K562 (cell line): ENCODE results near the gene EPDR1. TPM values are rescaled to one million over a fixed set of nuclear protein-coding genes. Genes with fewer than 3 reads are reported as not detected.

Experiments
- CBFA2T2 ChIP-seq: fragments of 450-650 bp; conservative IDR thresholded peaks from 2 replicates; pipeline ENCODE4 v1.6.1; 2017; ENCODE audit warnings: mild to moderate bottlenecking
- CBFA2T3 ChIP-seq: fragments of 450-650 bp; IDR thresholded peaks from 2 replicates; pipeline ENCODE4 v1.6.1; 2017
- CC2D1A ChIP-seq: fragments of 450-650 bp; IDR thresholded peaks from 2 replicates; pipeline ENCODE4 v1.6.1; 2017; ENCODE audit warnings: mild to moderate bottlenecking
- CREM ChIP-seq: IDR thresholded peaks from 2 replicates; pipeline ENCODE4 v1.6.1; 2014; ENCODE audit warnings: antibody characterized with exemption, low read depth
- CXXC5 ChIP-seq: fragments of 250-450 bp; sonication (Bioruptor Pico); IDR thresholded peaks from 2 replicates; pipeline ENCODE4 v1.8.0; 2022; ENCODE audit warnings: inconsistent platforms, mild to moderate bottlenecking, moderate library complexity
- DPF2 ChIP-seq: fragments of 450-650 bp; IDR thresholded peaks from 2 replicates; pipeline ENCODE4 v1.6.1; 2016
- MAFK ChIP-seq: IDR thresholded peaks from 2 replicates; pipeline ENCODE4 v1.6.1; 2011; ENCODE audit warnings: low read length, improper control_type of control experiment
- MTA2 ChIP-seq: fragments of 450-650 bp; IDR thresholded peaks from 2 replicates; pipeline ENCODE4 v1.6.1; 2016; ENCODE audit warnings: low read depth
- MXI1 ChIP-seq: IDR thresholded peaks from 2 replicates; pipeline ENCODE4 v1.6.1; 2011; ENCODE audit warnings: low read depth, mild to moderate bottlenecking, improper control_type of control experiment, low read length
- MYNN ChIP-seq, 2 experiments: sonication (generic); formaldehyde crosslinking in 1 of 2; IDR thresholded peaks; 2 replicates each; pipeline versions ENCODE4 v1.5.0 to v1.6.1; 2016 to 2020; ENCODE audit warnings: antibody characterized with exemption in 1 of 2, missing genetic modification reagents in 1 of 2
- NFE2 ChIP-seq: IDR thresholded peaks from 2 replicates; pipeline ENCODE4 v1.6.1; 2014; ENCODE audit warnings: antibody characterized with exemption, low read depth
- NFIC ChIP-seq: fragments of 450-650 bp; IDR thresholded peaks from 2 replicates; pipeline ENCODE4 v1.6.1; 2017; ENCODE audit warnings: mild to moderate bottlenecking, inconsistent platforms
- PHF20 ChIP-seq: fragments of 450-650 bp; IDR thresholded peaks from 2 replicates; pipeline ENCODE4 v1.6.1; 2018; ENCODE audit not compliant: partially characterized antibody
- SMARCA4 ChIP-seq: fragments of 450-650 bp; IDR thresholded peaks from 2 replicates; pipeline ENCODE4 v1.6.1; 2016
- TAF9B ChIP-seq: fragments of 450-650 bp; IDR thresholded peaks from 2 replicates; pipeline ENCODE4 v1.6.1; 2018; ENCODE audit warnings: mild to moderate bottlenecking; ENCODE audit not compliant: partially characterized antibody
- TEAD4 ChIP-seq, 2 experiments: sonication (generic) in 1 of 2; formaldehyde crosslinking in 1 of 2; IDR thresholded peaks; 2 replicates each; pipeline versions ENCODE4 v1.6.1 to v1.8.0; 2012 to 2022; ENCODE audit warnings: borderline replicate concordance in 1 of 2, inconsistent platforms in 1 of 2, low read length in 1 of 2, mild to moderate bottlenecking in 1 of 2, missing genetic modification reagents in 1 of 2
- ZBTB7A ChIP-seq: IDR thresholded peaks from 2 replicates; pipeline ENCODE4 v1.6.1; 2011; ENCODE audit warnings: low read depth, mild to moderate bottlenecking, low read length, moderate library complexity, borderline replicate concordance; ENCODE audit not compliant: control insufficient read depth
- ZNF316 ChIP-seq: fragments of 450-650 bp; IDR thresholded peaks from 2 replicates; pipeline ENCODE4 v1.6.1; 2016
- ZNF583 ChIP-seq: fragments of 250-450 bp; sonication (Bioruptor Pico); IDR thresholded peaks from 2 replicates; pipeline ENCODE4 v1.4.0; 2020
- polyA plus RNA-seq, 8 experiments: library from polyadenylated mRNA; depleted of rRNA in 4 of 8; stranded (reverse) in 5 of 8; unstranded in 3 of 8; fragments of >200 nt; fragmentation: Nextera tagmentation in 2 of 8; fragmentation: Illumina TruSeq in 1 of 8; extraction: Ambion mirVana in 2 of 8; extraction: Trizol in 1 of 8; gene quantifications; 2 replicates each; pipeline versions ENCODE4 v1.2.1 to v1.2.3, GENCODE V29; 2011 to 2014; ENCODE audit warnings: inconsistent platforms in 1 of 8, missing spikeins in 1 of 8
- total RNA-seq, 7 experiments: library from RNA; depleted of rRNA in 6 of 7; stranded (reverse); fragments of >200 nt in 6 of 7; fragmentation: Illumina TruSeq in 2 of 7; extraction: Trizol in 2 of 7; gene quantifications; 2 replicates each; pipeline versions ENCODE4 v1.2.1 to v1.2.3, GENCODE V29; 2011 to 2021; ENCODE audit warnings: low replicate concordance in 1 of 7
- TF ChIP-seq, protein P1 (sequence below), 2 experiments: fragments of 450-650 bp; conservative IDR thresholded peaks; 2 replicates each; pipeline ENCODE4 v1.6.1; 2017; ENCODE audit warnings: mild to moderate bottlenecking in 2 of 2, moderate library complexity in 2 of 2
- TF ChIP-seq, protein P2 (sequence below): fragments of 450-650 bp; IDR thresholded peaks from 2 replicates; pipeline ENCODE4 v1.6.1; 2017; ENCODE audit warnings: antibody characterized with exemption, mild to moderate bottlenecking
- TF ChIP-seq, protein P3 (sequence below): IDR thresholded peaks from 2 replicates; pipeline ENCODE4 v1.6.1; 2012; ENCODE audit warnings: low read depth, low read length, improper control_type of control experiment, borderline replicate concordance

The EPDR1 gene
- total and polyA plus RNA-seq, 9 of the 15 experiments (the other 6 are each of a cell fraction or from before 2014, with no cell fraction given) = 0.01 to 0.11 TPM; not detected in 7

DNA sequence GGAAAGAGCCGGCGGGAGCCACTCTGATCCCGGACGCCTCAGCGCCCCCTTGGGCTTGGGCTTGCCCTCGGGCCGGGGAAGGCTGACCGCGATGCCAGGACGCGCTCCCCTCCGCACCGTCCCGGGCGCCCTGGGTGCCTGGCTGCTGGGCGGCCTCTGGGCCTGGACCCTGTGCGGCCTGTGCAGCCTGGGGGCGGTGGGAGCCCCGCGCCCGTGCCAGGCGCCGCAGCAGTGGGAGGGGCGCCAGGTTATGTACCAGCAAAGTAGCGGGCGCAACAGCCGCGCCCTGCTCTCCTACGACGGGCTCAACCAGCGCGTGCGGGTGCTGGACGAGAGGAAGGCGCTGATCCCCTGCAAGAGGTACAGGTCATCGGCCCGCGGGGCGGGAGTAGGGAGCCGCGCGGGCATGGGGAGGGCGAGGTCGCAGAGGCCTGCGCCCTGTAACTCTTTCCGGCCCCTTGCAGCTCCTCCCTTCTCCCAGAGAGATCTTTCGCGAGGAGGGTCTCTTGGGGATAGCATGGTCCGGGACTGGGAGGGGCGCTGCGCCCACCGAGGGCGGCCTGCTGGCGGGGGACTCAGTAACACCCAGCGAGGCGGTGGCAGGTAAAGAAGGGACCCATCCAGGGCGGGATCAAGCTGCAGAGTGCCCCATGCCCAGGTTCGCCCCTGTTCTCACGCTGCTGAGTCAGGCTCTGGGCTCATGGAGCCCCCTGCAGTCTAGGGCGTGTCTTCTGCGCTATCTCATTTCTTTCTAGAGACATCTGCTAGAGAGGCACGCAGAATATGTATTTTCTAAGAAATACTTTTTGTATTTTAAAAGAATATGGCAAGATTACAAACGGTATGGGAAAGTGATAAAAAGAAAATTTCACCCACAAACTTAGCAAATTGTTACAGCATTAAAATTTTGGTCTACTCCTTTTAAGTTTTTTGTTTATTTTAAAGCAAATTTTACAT is 687 bp downstream of the EPDR1 start (continued):
- TF ChIP-seq MTA2 = 0 out of 2 replicates have a peak, but pooled peaks have one; percentile 24
- TF ChIP-seq, protein P1, sequence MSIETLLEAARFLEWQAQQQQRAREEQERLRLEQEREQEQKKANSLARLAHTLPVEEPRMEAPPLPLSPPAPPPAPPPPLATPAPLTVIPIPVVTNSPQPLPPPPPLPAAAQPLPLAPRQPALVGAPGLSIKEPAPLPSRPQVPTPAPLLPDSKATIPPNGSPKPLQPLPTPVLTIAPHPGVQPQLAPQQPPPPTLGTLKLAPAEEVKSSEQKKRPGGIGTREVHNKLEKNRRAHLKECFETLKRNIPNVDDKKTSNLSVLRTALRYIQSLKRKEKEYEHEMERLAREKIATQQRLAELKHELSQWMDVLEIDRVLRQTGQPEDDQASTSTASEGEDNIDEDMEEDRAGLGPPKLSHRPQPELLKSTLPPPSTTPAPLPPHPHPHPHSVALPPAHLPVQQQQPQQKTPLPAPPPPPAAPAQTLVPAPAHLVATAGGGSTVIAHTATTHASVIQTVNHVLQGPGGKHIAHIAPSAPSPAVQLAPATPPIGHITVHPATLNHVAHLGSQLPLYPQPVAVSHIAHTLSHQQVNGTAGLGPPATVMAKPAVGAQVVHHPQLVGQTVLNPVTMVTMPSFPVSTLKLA (conservative IDR thresholded peaks at IDR 0.05) = 0 out of 4 replicates have a peak, but pooled peaks have one; percentile 14 to 28
- TF ChIP-seq, protein P2, sequence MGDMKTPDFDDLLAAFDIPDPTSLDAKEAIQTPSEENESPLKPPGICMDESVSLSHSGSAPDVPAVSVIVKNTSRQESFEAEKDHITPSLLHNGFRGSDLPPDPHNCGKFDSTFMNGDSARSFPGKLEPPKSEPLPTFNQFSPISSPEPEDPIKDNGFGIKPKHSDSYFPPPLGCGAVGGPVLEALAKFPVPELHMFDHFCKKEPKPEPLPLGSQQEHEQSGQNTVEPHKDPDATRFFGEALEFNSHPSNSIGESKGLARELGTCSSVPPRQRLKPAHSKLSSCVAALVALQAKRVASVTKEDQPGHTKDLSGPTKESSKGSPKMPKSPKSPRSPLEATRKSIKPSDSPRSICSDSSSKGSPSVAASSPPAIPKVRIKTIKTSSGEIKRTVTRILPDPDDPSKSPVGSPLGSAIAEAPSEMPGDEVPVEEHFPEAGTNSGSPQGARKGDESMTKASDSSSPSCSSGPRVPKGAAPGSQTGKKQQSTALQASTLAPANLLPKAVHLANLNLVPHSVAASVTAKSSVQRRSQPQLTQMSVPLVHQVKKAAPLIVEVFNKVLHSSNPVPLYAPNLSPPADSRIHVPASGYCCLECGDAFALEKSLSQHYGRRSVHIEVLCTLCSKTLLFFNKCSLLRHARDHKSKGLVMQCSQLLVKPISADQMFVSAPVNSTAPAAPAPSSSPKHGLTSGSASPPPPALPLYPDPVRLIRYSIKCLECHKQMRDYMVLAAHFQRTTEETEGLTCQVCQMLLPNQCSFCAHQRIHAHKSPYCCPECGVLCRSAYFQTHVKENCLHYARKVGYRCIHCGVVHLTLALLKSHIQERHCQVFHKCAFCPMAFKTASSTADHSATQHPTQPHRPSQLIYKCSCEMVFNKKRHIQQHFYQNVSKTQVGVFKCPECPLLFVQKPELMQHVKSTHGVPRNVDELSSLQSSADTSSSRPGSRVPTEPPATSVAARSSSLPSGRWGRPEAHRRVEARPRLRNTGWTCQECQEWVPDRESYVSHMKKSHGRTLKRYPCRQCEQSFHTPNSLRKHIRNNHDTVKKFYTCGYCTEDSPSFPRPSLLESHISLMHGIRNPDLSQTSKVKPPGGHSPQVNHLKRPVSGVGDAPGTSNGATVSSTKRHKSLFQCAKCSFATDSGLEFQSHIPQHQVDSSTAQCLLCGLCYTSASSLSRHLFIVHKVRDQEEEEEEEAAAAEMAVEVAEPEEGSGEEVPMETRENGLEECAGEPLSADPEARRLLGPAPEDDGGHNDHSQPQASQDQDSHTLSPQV = peak; percentile 69; the same call in 1 of the 2 replicates
- TF ChIP-seq, protein P3, sequence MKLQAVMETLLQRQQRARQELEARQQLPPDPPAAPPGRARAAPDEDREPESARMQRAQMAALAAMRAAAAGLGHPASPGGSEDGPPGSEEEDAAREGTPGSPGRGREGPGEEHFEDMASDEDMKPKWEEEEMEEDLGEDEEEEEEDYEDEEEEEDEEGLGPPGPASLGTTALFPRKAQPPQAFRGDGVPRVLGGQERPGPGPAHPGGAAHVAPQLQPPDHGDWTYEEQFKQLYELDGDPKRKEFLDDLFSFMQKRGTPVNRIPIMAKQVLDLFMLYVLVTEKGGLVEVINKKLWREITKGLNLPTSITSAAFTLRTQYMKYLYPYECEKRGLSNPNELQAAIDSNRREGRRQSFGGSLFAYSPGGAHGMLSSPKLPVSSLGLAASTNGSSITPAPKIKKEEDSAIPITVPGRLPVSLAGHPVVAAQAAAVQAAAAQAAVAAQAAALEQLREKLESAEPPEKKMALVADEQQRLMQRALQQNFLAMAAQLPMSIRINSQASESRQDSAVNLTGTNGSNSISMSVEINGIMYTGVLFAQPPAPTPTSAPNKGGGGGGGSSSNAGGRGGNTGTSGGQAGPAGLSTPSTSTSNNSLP = no peak
- TF ChIP-seq NFE2 = peak; percentile 78
- peak; percentile 19 for TF ChIP-seq TAF9B
- peak; percentile 81 for TF ChIP-seq SMARCA4
- TF ChIP-seq ZBTB7A = peak; percentile 45; the same call in 1 of the 2 replicates
- peak; percentile 13; the same call in 1 of the 2 replicates for TF ChIP-seq CC2D1A
- TF ChIP-seq MAFK = peak; percentile 43; the same call in 1 of the 2 replicates
- TF ChIP-seq NFIC = 0 out of 2 replicates have a peak, but pooled peaks have one; percentile 15
- TF ChIP-seq ZNF583 (CRISPR knock-in tag) = no peak
- TF ChIP-seq CREM = peak; percentile 25; the same call in 1 of the 2 replicates
- TF ChIP-seq CXXC5 (CRISPR knock-in tag) = peak; percentile 30; the same call in 1 of the 2 replicates
- TF ChIP-seq ZNF316 = peak; percentile 86
- peak; percentile 78 for TF ChIP-seq TEAD4 (IDR thresholded peaks at IDR 0.05; ENCODE audit: low read length)
- no peak for TF ChIP-seq TEAD4 (CRISPR knock-in tag; IDR thresholded peaks at IDR 0.05; ENCODE audit: borderline replicate concordance)
- peak; percentile 82 for TF ChIP-seq DPF2
- peak; percentile 74 for TF ChIP-seq CBFA2T3
- TF ChIP-seq PHF20 = no peak
- TF ChIP-seq MXI1 = no peak
- TF ChIP-seq CBFA2T2 = peak; percentile 46
- TF ChIP-seq MYNN (IDR thresholded peaks at IDR 0.05) = 0 out of 2 replicates have a peak, but pooled peaks have one; percentile 40
- no peak for TF ChIP-seq MYNN (CRISPR knock-in tag; IDR thresholded peaks at IDR 0.05)
